Testis (tissue), 3 donors: ENCODE measurements around the gene OR11A1. TPM values are rescaled to one million over a fixed set of nuclear protein-coding genes. Genes with fewer than 3 reads are reported as not detected.

Source experiments
- DNase-seq: peaks from one replicate; pipeline ENCODE4 v3.0.0-alpha.2; 2019
- H3K27ac ChIP-seq, 2 donors: fragments of 200-600 bp; sonication (generic); one replicate each; pipeline ENCODE4 v1.5.1; 2019
- H3K27me3 ChIP-seq: fragments of 200-600 bp; sonication (generic); one replicate; pipeline ENCODE4 v1.5.1; 2019
- H3K36me3 ChIP-seq: fragments of 200-600 bp; sonication (generic); one replicate; pipeline ENCODE4 v1.5.1; 2017; ENCODE audit warnings: low read depth; ENCODE audit errors: missing control alignments
- H3K4me1 ChIP-seq: fragments of 200-600 bp; sonication (generic); one replicate; pipeline ENCODE4 v1.5.1; 2019
- H3K4me3 ChIP-seq, 2 donors: fragments of 200-600 bp; sonication (generic); one replicate each; pipeline ENCODE4 v1.5.1; 2017 to 2019
- H3K9me3 ChIP-seq: fragments of 200-600 bp; sonication (generic); one replicate; pipeline ENCODE4 v1.5.1; 2017
- CTCF ChIP-seq, 3 experiments: fragments of 450-650 bp in 2 of 3; fragments of 200-600 bp in 1 of 3; sonication (generic) in 1 of 3; IDR thresholded peaks; one replicate each; pipeline ENCODE4 v1.5.1; 2016 to 2019; ENCODE audit warnings: antibody characterized with exemption in 3 of 3, mild to moderate bottlenecking in 2 of 3, moderate library complexity in 1 of 3
- POLR2A ChIP-seq: fragments of 450-650 bp; IDR thresholded peaks from one replicate; pipeline ENCODE4 v1.6.1; 2017; ENCODE audit warnings: antibody characterized with exemption, mild to moderate bottlenecking, moderate library complexity
- WGBS, 2 donors: methylation state at CpG; one replicate each; pipeline ENCODE4 v1.1.5; 2018; 5-methylcytosine and 5-hydroxymethylcytosine counted together
- intact Hi-C: fragments of 100-400 bp; cut with DNase I; formaldehyde crosslinking; loops from one replicate; pipeline ENCODE4 v1.15.1; 2023; ENCODE audit warnings: low total_unique reads
- polyA plus RNA-seq: library from polyadenylated mRNA; stranded (reverse); fragments of 350-450 nt; fragmentation: Illumina TruSeq; extraction: RNeasy Lipid Tissue Mini Kit (QIAGEN cat#74804); gene quantifications from one replicate; pipeline ENCODE4 v1.2.3, GENCODE V29; 2014; ENCODE audit warnings: low read depth, low replicate concordance; ENCODE audit not compliant: insufficient read depth
- total RNA-seq, 2 donors: library from RNA; depleted of rRNA; stranded (reverse); fragments of >200 nt; gene quantifications; one replicate each; pipeline ENCODE4 v1.2.3, GENCODE V29; 2016

Gene OR11A1
- total and polyA plus RNA-seq, 3 donors from 2014 or later = 0.13 to 0.71 (median 0.19) TPM

DNA sequence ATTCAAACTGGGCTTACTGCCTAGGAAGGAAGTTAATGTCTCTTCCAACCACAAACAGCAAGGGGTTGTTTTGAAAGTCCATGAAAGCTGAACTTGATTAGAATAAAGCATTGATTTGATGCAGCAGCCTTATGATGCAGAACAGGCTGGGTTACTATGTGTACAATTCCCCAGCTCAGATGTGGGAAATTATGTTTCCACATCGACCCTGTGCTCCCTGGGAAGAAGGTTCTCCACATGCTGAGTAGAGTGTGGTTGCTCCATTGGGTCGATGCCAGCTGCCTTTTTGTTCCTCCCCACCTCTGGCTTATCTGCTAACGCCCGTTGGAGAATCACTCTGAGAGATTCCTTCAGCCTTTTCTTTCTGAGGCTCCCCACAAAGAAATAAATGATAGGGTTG, 29.7 kb upstream of the OR11A1 start:
- Histone ChIP-seq H3K9me3 (no peaks in the 10 kb centered on the region), H3K4me3 (no peak overlapping the region), H3K36me3 (no peaks in the 10 kb centered on the region), H3K4me1 (no peaks in the 10 kb centered on the region), H3K27me3 (no peaks in the 10 kb centered on the region), H3K27ac (no peak overlapping the region)
- no peak for TF ChIP-seq CTCF (IDR thresholded peaks at IDR 0.05)
- no peak for DNase-seq
- WGBS, 2 donors = 53 to 56% methylated on average over 4 of the region's 4 CpGs
- intact Hi-C loops = no loop called here

DNA sequence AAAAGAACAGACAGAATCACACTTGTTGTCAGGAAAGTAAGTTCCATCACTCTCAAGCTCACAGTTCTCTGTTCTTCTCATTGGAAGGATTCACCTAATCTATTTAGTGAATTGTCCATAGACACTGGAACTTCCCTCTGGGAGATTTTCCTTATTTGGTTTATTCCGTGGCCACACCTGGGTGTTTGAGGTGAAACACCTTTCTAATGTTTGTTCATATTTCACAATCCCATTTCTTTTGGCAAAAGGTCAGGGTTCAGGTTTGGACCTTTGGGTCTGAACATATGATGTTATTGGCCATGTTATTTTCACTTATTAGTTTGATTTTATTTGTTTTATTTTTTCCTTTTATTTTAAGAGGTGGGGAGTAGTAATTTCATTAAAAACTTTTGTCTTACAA, 26.9 kb upstream of the OR11A1 start:
- TF ChIP-seq CTCF (IDR thresholded peaks at IDR 0.05) (no peak), POLR2A (no peak)
- no peaks in the 10 kb centered on the region for H3K4me1 ChIP-seq
- intact Hi-C loops = no loop called here
- H3K36me3 ChIP-seq = no peaks in the 10 kb centered on the region
- no peak overlapping the region for H3K27ac ChIP-seq
- no peaks in the 10 kb centered on the region for H3K27me3 ChIP-seq
- no peak for DNase-seq
- 94 to 95% methylated on average over 1 of the region's 1 CpG for WGBS, 2 donors
- H3K9me3 ChIP-seq = no peaks in the 10 kb centered on the region
- H3K4me3 ChIP-seq = no peak overlapping the region

DNA sequence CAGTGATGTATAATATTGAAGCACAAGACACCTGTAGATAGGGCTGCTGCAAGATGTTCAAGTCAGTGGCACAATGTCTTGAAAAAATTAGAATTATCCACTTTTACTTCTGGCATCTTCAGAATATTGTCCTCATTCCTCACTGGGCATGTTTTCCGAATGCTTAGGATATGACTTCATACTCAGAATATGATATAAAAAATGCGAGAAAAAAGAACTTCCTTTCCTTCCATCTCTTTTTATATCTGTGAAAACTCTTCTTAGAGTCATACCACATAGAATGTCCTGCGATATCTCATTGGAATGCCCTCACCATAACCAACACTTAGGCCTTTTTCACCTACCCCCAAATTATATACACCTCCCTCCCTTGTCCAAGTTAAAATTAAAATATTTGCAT, 26.3 kb upstream of the OR11A1 start:
- 76 to 77% methylated on average over 3 of the region's 3 CpGs for WGBS, 2 donors

GRCh38 chr6:29479560-29479959, 22.7 kb upstream of the OR11A1 start:
- intact Hi-C loops = no loop called here
- Histone ChIP-seq H3K27ac (no peak overlapping the region), H3K4me1 (no peaks in the 10 kb centered on the region), H3K27me3 (no peaks in the 10 kb centered on the region), H3K4me3 (no peak overlapping the region), H3K9me3 (no peaks in the 10 kb centered on the region), H3K36me3 (no peaks in the 10 kb centered on the region)
- TF ChIP-seq CTCF (IDR thresholded peaks at IDR 0.05) (no peak), POLR2A (no peak)
- 84 to 86% methylated on average over 2 of the region's 2 CpGs for WGBS, 2 donors
- DNase-seq = no peak

More for the DNA sequence above, 26.3 kb upstream of the OR11A1 start:
- no peak for DNase-seq
- TF ChIP-seq POLR2A (no peak), CTCF (IDR thresholded peaks at IDR 0.05) (no peak)
- H3K9me3 ChIP-seq = no peaks in the 10 kb centered on the region
- no peaks in the 10 kb centered on the region for H3K36me3 ChIP-seq
- no peak overlapping the region for H3K27ac ChIP-seq
- no peaks in the 10 kb centered on the region for H3K4me1 ChIP-seq
- no peak overlapping the region for H3K4me3 ChIP-seq
- intact Hi-C loops = no loop called here
- H3K27me3 ChIP-seq = no peaks in the 10 kb centered on the region

GRCh38 chr6:29478740-29479139, 21.9 kb upstream of the OR11A1 start:
- H3K4me1 ChIP-seq = no peaks in the 10 kb centered on the region

More at GRCh38 chr6:29478740-29479139, 21.9 kb upstream of the OR11A1 start:
- WGBS, 2 donors = 83 to 89% methylated on average over 5 of the region's 5 CpGs
- Histone ChIP-seq H3K27me3 (no peaks in the 10 kb centered on the region), H3K9me3 (no peaks in the 10 kb centered on the region), H3K27ac (no peak overlapping the region), H3K36me3 (no peaks in the 10 kb centered on the region), H3K4me3 (no peak overlapping the region)
- no peak for TF ChIP-seq CTCF (IDR thresholded peaks at IDR 0.05)
- intact Hi-C loops = no loop called here
- no peak for DNase-seq
